WTC11 (cell line): Measurements from ENCODE around the gene SLK. TPM values are rescaled to one million over a fixed set of nuclear protein-coding genes. Genes with fewer than 3 reads are reported as not detected.

Experiments
- ATAC-seq: fragments of 200-7000 bp; cut with Tn5 transposase; 2 replicates; pipeline ENCODE4 v1.10.0; 2021; ENCODE audit warnings: mild to moderate bottlenecking, moderate library complexity
- CTCF ChIA-PET: fragments of 300-600 bp; sonication (Branson Sonifier 250); formaldehyde crosslinking; loops from one replicate; lab custom pipeline; 2021; ENCODE audit warnings: antibody characterized with exemption; lab: Charles Lee
- POLR2A ChIA-PET: fragments of 350-600 bp; sonication (Branson Sonifier 250); formaldehyde crosslinking; loops from one replicate; lab custom pipeline; 2021; ENCODE audit warnings: antibody characterized with exemption; lab: Charles Lee
- DNase-seq: peaks from one replicate; pipeline ENCODE4 v3.0.0; 2021; ENCODE audit warnings: low spot score
- H3K27ac Mint-ChIP-seq: 2 replicates; pipeline ENCODE4 v1.8.0; 2021; ENCODE audit warnings: mixed read lengths
- H3K27me3 Mint-ChIP-seq: 2 replicates; pipeline ENCODE4 v1.8.0; 2021; ENCODE audit warnings: low read depth, mild to moderate bottlenecking, moderate library complexity, mixed read lengths
- H3K36me3 Mint-ChIP-seq: 2 replicates; pipeline ENCODE4 v1.8.0; 2021; ENCODE audit warnings: mixed read lengths
- H3K4me1 Mint-ChIP-seq: 2 replicates; pipeline ENCODE4 v1.8.0; 2022; ENCODE audit warnings: mixed read lengths
- H3K4me3 Mint-ChIP-seq: 2 replicates; pipeline ENCODE4 v1.8.0; 2021; ENCODE audit warnings: mild to moderate bottlenecking, moderate library complexity, mixed read lengths
- H3K9me3 Mint-ChIP-seq: 2 replicates; pipeline ENCODE4 v1.8.0; 2021; ENCODE audit warnings: mixed read lengths
- AFF4 ChIP-seq: sonication (generic); formaldehyde crosslinking; IDR thresholded peaks from 2 replicates; pipeline ENCODE4 v1.8.1; 2023; ENCODE audit warnings: mild to moderate bottlenecking, missing genetic modification reagents, borderline replicate concordance
- CDX4 ChIP-seq: fragments of 250-450 bp; sonication (Bioruptor Pico); IDR thresholded peaks from 2 replicates; pipeline ENCODE4 v1.9.0; 2021; ENCODE audit warnings: moderate library complexity, mild to moderate bottlenecking, inconsistent platforms, borderline replicate concordance
- CREM ChIP-seq: sonication (generic); formaldehyde crosslinking; IDR thresholded peaks from 2 replicates; pipeline ENCODE4 v1.8.1; 2022; ENCODE audit warnings: mild to moderate bottlenecking, missing genetic modification reagents, moderate library complexity
- GABPB1 ChIP-seq: sonication (generic); formaldehyde crosslinking; IDR thresholded peaks from 2 replicates; pipeline ENCODE4 v1.8.1; 2023; ENCODE audit warnings: mild to moderate bottlenecking, missing genetic modification reagents
- HMGA2 ChIP-seq: fragments of 250-450 bp; sonication (Bioruptor Pico); IDR thresholded peaks from 2 replicates; pipeline ENCODE4 v1.4.0; 2021; ENCODE audit warnings: mild to moderate bottlenecking, moderate library complexity
- NR3C1 ChIP-seq: sonication (generic); formaldehyde crosslinking; conservative IDR thresholded peaks from 2 replicates; pipeline ENCODE4 v1.8.1; 2023; ENCODE audit warnings: low read depth, mild to moderate bottlenecking, missing genetic modification reagents
- PRRX2 ChIP-seq: fragments of 250-450 bp; sonication (Bioruptor Pico); IDR thresholded peaks from 2 replicates; pipeline ENCODE4 v1.8.0; 2021; ENCODE audit warnings: mild to moderate bottlenecking
- TCF7 ChIP-seq: sonication (generic); formaldehyde crosslinking; IDR thresholded peaks from 2 replicates; pipeline ENCODE4 v1.8.0; 2022; ENCODE audit warnings: mild to moderate bottlenecking, low read depth, missing genetic modification reagents, moderate library complexity
- TEAD1 ChIP-seq: sonication (generic); formaldehyde crosslinking; IDR thresholded peaks from 2 replicates; pipeline ENCODE4 v1.8.0; 2022; ENCODE audit warnings: mild to moderate bottlenecking, missing genetic modification reagents
- USF1 ChIP-seq: sonication (generic); formaldehyde crosslinking; IDR thresholded peaks from 2 replicates; pipeline ENCODE4 v1.8.0; 2022; ENCODE audit warnings: mild to moderate bottlenecking, missing genetic modification reagents
- ZBTB43 ChIP-seq: sonication (generic); formaldehyde crosslinking; IDR thresholded peaks from 2 replicates; pipeline ENCODE4 v1.8.1; 2023; ENCODE audit warnings: mild to moderate bottlenecking, missing genetic modification reagents
- ZMAT4 ChIP-seq: fragments of 250-450 bp; sonication (Bioruptor Pico); IDR thresholded peaks from 2 replicates; pipeline ENCODE4 v1.9.0; 2021; ENCODE audit warnings: mild to moderate bottlenecking
- ZNF396 ChIP-seq: fragments of 250-450 bp; sonication (Bioruptor Pico); IDR thresholded peaks from 2 replicates; pipeline ENCODE4 v1.8.0; 2021; ENCODE audit warnings: mild to moderate bottlenecking, moderate library complexity, borderline replicate concordance
- ZNF423 ChIP-seq: fragments of 250-450 bp; sonication (Bioruptor Pico); IDR thresholded peaks from 2 replicates; pipeline ENCODE4 v2.1.2; 2022; ENCODE audit warnings: mild to moderate bottlenecking, moderate library complexity
- ZNF425 ChIP-seq: fragments of 250-450 bp; sonication (Bioruptor Pico); conservative IDR thresholded peaks from 2 replicates; pipeline ENCODE4 v1.9.0; 2021; ENCODE audit warnings: mild to moderate bottlenecking
- ZNF512 ChIP-seq: sonication (generic); formaldehyde crosslinking; IDR thresholded peaks from 2 replicates; pipeline ENCODE4 v1.8.1; 2022; ENCODE audit warnings: missing genetic modification reagents, borderline replicate concordance
- total RNA-seq: library from RNA; stranded (reverse); gene quantifications from 3 replicates; pipeline ENCODE4 v1.2.3, GENCODE V29; 2021

SLK gene
- total RNA-seq, 1 experiment from 2014 or later, result 19.2 TPM

GRCh38 chr10:104016661-104017060, 49.7 kb downstream of the SLK start (continued):
- TF ChIP-seq ZMAT4 (CRISPR knock-in tag), result no peak

- CTCF ChIA-PET, result interaction anchor here (0.6 to 2.5 kb wide), 3 partner anchors 10 to 256 kb away, joined by 3 to 10 read pairs (median 4); no protein-coding TSS in a partner anchor
Observed at GRCh38 chr10:104018471-104018870, 51.5 kb downstream of the SLK start.

GRCh38 chr10:104020020-104020419, 53.1 kb downstream of the SLK start:
- ATAC-seq (no peak), DNase-seq (no peak)
- Mint-ChIP-seq H3K27ac (no peak overlapping the region), H3K36me3 (peaks cover 26% of the 10 kb centered on the region), H3K27me3 (no peaks in the 10 kb centered on the region), H3K4me3 (no peak overlapping the region), H3K9me3 (no peaks in the 10 kb centered on the region), H3K4me1 (peaks cover 6% of the 10 kb centered on the region; the same call in 1 of the 2 replicates)
- POLR2A ChIA-PET, result no interaction called here
- CTCF ChIA-PET, result no interaction called here
- no peak for TF ChIP-seq CDX4 (CRISPR knock-in tag)
- no peak for TF ChIP-seq PRRX2 (CRISPR knock-in tag)
- TF ChIP-seq ZBTB43 (CRISPR knock-in tag), result no peak
- no peak for TF ChIP-seq NR3C1 (CRISPR knock-in tag)
- no peak for TF ChIP-seq ZNF423 (CRISPR knock-in tag)
- TF ChIP-seq TEAD1 (CRISPR knock-in tag), result no peak
- TF ChIP-seq GABPB1 (CRISPR knock-in tag), result no peak
- no peak for TF ChIP-seq ZNF512 (CRISPR knock-in tag)
- no peak for TF ChIP-seq ZNF396 (CRISPR knock-in tag)
- TF ChIP-seq HMGA2 (CRISPR knock-in tag), result no peak

More at GRCh38 chr10:104018471-104018870, 51.5 kb downstream of the SLK start:
- TF ChIP-seq CREM (CRISPR knock-in tag) (no peak), USF1 (no peak), ZNF425 (CRISPR knock-in tag) (no peak), AFF4 (CRISPR knock-in tag) (no peak), TCF7 (no peak)
- TF ChIP-seq, all 79 proteins: peak for 0
- H3K4me1 Mint-ChIP-seq, result peaks cover 6% of the 10 kb centered on the region; the same call in 1 of the 2 replicates
- no peaks in the 10 kb centered on the region for H3K27me3 Mint-ChIP-seq
- no peaks in the 10 kb centered on the region for H3K9me3 Mint-ChIP-seq
- POLR2A ChIA-PET, result no interaction called here
- ATAC-seq, result no peak
- no peak overlapping the region for H3K4me3 Mint-ChIP-seq
- no peak overlapping the region for H3K27ac Mint-ChIP-seq
- H3K36me3 Mint-ChIP-seq, result peaks cover 19% of the 10 kb centered on the region
- DNase-seq, result no peak
